ENCODE results near the gene IMPA2.

The IMPA2 gene

GRCh38 chr18:12008842-12009580 lies 27.7 kb downstream of the IMPA2 start:
- no peak for DNase-seq (ENCODE audit: low read depth)

GRCh38 chr18:12009581-12010140 lies 28.4 kb downstream of the IMPA2 start:
- DNase-seq (ENCODE audit: low read depth) = no peak

- no peak for DNase-seq (ENCODE audit: low read depth)
Observed at GRCh38 chr18:12010187-12010802, 29.0 kb downstream of the IMPA2 start.

DNA sequence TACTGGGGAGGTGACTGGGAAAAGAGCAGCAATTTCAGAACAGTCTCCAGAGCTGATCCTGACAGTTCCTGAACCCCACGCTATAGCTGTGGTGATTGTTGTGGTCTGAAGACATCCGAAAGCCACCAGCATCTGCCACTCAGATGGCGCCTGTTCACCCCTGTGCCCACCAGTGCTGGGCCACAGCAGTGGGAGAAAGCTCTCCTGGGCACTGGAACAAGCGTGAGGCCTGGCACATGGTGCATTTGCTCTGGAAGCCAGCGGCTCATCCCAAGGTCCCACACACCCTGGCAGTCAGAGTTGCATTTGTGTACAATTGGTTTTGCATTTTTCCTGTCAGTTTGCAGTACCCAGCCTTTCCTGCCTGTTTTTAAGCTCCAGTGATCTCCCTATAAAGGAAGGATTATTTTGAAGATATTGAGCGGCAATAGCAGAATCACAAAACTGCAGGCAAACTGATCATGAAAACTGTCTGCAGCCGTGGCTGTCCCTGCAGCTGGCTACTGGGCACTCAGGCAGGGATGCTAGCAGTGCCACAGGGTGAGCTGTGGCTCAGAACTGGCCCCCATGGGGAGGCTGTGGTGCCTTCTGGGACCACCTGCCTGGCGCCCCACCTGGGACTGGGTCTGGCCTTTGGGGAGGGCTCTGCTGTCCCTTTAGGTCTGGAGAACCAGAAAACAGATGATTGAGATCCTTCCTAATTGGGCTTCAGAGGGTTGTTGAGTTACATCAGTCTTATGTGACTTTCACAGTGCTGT lies 30.1 kb downstream of the IMPA2 start:
- no peak for DNase-seq (ENCODE audit: low read depth)

DNA sequence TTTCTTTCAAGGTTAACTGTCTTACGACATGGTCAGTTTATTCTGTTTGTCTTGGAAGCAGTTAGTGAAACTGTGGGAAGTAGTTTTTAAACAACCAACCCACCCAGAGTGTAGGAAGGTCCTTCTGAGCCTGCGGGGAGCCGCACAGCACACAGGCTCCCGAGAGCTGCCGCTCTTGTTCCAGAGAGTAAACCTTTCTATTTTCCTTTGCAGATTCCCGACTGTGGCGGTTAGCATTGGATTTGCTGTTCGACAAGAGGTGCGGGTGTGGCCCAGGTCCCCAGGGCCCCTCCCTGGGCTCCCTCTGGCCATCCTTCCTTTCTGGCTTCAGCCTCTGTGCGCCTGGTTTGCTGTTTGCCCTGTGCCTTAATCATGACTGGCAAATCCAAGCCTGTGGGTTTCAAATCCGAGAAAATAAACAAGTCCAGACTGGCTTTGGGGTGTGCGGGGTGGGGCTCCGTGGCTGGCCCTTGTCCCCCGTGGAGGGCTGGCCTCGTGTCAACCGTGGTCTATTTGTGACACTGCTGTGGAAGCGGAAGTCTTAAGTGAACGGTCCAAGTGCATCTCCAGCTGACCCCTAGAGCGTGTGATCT lies 30.7 kb downstream of the IMPA2 start:
- DNase-seq (ENCODE audit: low read depth) = no peak

DNA sequence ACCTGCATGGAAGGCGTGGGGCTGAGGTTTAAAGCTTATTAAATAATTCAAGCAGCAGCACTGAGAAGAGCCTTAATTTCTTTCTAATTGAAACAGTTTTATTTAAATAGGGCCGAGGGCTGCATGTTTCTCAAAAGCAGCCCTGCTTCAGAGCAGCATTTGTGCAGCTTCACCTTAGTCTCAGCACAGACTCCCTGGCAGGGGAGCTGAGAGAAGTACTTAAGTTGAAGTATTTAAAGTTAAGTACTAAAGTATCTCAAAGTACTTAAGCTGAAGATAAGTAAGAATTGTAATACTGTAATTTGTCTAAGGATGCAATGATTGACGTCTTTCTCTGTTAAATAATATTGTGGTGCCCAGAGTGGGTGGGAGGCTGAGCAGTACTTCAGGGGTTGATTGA lies 31.4 kb downstream of the IMPA2 start:
- no peak for DNase-seq (ENCODE audit: low read depth)

GRCh38 chr18:12013186-12013916 lies 32.0 kb downstream of the IMPA2 start:
- no peak for DNase-seq (ENCODE audit: low read depth)

DNA sequence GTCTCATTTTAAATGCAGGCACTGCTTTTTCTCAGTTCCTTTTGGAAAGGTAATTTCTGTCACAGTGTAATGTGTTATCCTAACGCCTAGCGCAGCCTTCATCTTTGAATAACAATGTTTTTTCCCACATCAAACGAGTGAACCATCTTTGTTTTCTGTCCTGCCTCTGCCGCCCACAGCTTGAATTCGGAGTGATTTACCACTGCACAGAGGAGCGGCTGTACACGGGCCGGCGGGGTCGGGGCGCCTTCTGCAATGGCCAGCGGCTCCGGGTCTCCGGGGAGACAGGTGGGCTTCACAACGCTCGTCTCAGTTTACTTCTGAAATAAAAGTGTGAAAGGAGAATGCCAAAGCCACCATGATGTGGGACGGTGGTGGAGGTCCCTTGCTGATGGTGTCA lies 32.8 kb downstream of the IMPA2 start:
- no peak for DNase-seq (ENCODE audit: low read depth)

DNA sequence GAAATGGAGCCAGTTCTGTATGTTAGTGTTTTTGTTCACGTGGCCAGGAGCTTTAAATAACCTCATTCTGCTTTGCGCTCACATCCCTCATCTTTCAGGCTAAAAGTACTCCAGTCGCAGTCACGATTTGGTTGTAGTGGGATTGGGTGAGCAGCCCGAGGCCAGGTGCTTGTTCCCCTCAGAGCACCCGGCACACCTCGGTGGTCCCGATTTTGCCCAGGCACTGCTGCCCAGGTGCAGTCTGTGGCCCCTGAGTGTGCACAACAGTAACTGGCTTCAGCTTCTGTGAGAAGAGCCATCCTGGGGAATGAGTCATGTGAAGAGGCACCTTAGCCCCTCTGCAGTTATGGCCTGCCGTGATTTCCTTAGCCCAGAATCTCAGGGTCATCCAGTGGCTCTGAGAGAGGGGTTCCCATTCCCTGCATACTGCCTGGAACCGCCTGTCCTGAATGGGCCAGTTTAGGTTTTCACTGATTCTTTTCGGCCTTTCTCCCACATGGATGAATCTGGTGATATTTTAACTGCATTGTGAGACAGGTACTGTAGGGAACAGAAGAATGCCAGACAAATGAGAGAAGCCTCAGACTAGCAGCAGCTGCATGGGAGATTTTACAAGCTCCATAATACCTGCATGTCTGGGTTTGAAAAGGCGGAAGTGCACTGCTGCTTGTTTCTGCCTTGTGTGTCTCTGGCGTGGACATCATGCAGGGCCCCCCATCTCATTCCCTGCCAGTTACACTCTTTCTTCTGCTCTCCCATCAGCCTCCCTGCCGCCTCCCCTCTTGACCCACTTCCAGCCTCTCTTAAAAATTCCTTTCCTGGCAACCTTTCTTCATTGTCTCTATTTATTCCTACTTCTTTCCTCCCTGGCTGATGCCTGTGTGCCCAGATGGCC lies 33.5 kb downstream of the IMPA2 start:
- no peak for DNase-seq (ENCODE audit: low read depth)

GRCh38 chr18:12015416-12016062 lies 34.2 kb downstream of the IMPA2 start:
- no peak for DNase-seq (ENCODE audit: low read depth)

DNA sequence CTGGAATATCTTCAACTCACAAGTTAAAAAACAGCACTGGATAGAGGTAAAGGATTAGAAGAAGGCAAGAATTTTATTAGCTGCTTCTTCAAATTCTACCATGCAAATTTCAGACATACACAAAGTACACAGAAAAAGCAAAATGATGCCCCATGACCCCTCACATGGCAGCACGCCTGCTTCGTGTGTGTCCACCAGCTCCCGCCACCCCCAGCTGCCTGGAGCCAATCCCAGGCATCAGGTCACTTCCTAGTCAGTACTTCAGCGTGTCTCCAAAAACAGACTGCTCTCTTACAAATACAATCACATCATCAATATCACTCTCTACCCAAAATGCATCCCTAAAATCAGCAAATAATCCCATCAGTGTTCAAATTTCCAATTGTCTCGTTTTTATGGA lies 35.8 kb downstream of the IMPA2 start:
- no peak for DNase-seq (ENCODE audit: low read depth)

DNA sequence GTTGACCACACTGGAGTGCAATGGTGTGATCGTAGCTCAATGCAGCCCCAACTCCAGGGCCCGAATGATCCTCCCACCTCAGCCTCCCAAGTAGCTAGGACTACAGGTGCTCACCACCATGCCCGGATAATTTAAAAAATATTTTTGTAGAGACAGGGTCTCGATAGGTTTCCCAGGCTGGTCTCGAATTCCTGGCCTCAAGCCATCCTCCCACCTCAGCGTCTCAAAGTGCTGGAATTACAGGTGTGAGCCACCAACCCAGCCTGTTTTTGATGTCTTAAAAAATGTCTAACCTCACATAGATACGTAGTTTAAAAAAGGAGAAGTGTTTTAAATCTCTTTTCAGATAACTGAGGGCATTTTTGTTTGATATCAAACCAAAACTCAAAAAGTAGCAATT lies 37.6 kb downstream of the IMPA2 start:
- DNase-seq (ENCODE audit: low read depth) = no peak

DNA sequence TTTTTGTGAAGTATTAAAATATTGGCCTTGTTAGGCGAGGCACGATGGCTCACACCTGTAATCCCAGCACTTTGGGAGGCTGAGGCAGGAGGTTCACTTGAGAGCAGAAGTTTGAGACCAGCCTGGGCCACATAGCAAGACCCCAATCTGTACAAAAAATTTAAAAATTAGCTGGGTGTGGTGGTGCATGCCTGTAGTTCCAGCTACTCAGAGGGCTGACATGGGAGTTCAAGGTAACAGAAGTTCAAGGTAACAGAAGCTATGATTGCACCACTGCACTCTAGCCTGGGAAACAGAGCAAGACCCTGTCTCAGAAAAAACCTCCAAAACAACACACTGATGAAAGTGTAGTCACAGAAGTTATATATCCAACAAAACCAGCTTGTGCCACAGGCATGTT lies 39.8 kb downstream of the IMPA2 start:
- DNase-seq (ENCODE audit: low read depth) = no peak

DNA sequence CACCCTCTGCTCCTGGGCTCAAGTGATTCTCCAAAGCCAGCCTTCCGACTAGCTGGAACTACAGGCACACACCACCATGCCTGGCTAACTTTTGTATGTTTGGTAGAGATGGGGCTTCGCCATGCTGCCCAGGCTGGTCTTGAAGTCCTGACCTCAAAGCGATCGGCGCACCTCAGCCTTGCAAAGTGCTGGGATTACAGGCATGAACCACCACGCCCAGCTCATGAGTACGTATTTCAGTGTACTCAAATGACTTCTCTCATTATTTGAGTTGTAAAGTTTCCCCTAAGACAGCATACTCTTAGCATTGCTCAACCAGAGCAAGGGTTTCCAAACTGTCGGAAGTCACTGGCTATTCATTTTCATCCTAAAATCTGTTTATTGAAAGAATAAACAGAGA lies 40.3 kb downstream of the IMPA2 start:
- DNase-seq (ENCODE audit: low read depth) = no peak

DNA sequence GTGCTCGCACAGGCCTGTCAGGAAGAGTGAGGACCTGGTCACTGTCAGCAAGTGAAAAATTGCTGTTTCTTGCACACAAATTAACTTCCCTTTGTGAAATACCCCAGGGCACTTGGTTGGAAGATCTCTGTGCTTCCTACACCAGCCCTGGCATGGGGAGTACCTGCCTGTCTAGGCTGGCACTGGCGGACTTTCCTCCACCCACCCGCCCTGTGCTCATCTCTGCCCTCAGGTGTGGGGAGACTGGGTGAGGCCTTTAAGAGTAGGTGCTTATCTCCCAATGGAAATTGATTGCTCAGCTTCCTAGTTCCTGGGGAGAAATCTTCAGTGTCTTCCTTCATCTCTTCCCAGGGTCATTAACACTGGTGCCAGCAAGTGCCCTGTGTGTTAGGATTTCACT lies 42.1 kb downstream of the IMPA2 start:
- no peak for DNase-seq (ENCODE audit: low read depth)

DNA sequence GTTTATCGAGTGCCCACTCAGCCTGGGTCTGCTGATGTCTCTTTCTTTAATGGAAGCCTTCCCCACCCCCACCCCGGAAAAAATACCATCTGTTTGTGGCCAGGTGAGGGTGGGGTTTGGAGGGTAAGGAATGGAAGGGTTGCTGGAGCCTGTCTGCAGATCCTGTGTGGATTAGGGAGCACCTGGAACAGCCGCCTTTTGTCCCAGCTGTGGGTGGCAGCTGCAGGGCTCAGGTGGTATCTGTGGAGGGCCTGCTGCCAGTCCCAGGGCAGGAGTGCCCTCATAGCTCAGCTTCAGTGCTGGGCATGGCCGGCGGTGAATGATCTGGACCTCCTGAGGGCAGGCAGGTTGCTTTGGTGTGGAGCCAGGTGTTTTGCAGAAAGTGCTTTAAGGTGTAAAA lies 45.3 kb downstream of the IMPA2 start:
- DNase-seq (ENCODE audit: low read depth) = no peak

GRCh38 chr18:12027046-12027445 lies 45.7 kb downstream of the IMPA2 start:
- no peak for DNase-seq (ENCODE audit: low read depth)

GRCh38 chr18:12027480-12027879 lies 46.2 kb downstream of the IMPA2 start:
- no peak for DNase-seq (ENCODE audit: low read depth)

GRCh38 chr18:12028040-12028628 lies 46.8 kb downstream of the IMPA2 start:
- no peak for DNase-seq (ENCODE audit: low read depth)

- no peak for DNase-seq (ENCODE audit: low read depth)
Observed at GRCh38 chr18:12028674-12029073, 47.4 kb downstream of the IMPA2 start.
